Lower leg skin (tissue), 3 donors: Measurements from ENCODE around the gene PTPRN2.

Source experiments
- POLR2A ChIP-seq, 2 donors: fragments of 450-650 bp; IDR thresholded peaks; one replicate each; pipeline ENCODE4 v1.6.1; 2016 to 2017; ENCODE audit warnings: antibody characterized with exemption in 2 of 2, mild to moderate bottlenecking in 1 of 2, moderate library complexity in 1 of 2
- TF ChIP-seq, protein P1 (sequence below), 3 donors: fragments of 450-650 bp; IDR thresholded peaks; one replicate each; pipeline ENCODE4 v1.5.1; 2016; ENCODE audit warnings: antibody characterized with exemption in 3 of 3, mild to moderate bottlenecking in 3 of 3, moderate library complexity in 2 of 3

DNA sequence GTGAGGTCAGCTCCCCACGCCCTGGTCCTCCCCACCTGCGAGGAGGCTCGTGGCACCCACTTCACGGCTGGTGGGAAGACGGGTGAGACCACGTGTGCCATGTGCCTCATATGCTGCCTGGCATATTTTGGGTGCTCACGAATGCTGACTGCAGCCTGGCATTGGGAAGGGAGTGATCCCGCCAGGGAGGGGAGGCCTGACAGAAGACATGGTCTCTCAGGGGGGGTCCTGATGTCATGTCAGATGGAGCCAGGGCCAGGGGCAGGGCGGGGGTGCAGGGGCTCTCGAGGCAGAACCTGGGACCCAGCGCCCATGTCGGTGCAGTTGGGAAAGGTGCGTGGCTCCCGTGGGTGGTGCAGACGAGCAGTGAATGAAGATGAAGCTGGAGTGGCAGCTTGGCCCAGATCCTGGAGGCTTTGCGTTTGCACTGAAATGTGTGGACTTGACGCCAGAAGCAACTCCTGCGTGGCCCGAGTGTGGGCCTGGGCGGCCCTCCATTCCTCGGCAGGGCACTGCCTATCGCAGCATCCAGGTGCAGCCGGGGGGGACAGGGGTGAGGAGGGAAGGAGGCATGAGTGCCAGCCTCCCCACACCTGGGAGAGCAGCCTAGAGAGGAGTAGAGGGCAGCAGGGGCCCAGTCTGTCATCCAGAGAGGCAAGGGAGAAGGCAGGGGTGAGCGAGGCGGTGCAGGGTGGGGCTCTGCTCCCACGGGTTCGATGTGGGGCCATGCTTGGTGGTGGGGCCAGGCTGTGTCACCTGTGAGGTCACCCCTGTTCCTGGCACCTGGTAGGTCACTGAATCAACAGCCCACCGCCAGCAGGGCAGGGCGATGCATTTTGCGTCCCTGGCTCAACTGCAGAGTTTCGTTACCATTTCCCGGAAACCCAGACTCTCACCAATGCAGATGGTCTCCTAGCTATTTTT lies 865.2 kb downstream of the PTPRN2 start:
- TF ChIP-seq, protein P1, sequence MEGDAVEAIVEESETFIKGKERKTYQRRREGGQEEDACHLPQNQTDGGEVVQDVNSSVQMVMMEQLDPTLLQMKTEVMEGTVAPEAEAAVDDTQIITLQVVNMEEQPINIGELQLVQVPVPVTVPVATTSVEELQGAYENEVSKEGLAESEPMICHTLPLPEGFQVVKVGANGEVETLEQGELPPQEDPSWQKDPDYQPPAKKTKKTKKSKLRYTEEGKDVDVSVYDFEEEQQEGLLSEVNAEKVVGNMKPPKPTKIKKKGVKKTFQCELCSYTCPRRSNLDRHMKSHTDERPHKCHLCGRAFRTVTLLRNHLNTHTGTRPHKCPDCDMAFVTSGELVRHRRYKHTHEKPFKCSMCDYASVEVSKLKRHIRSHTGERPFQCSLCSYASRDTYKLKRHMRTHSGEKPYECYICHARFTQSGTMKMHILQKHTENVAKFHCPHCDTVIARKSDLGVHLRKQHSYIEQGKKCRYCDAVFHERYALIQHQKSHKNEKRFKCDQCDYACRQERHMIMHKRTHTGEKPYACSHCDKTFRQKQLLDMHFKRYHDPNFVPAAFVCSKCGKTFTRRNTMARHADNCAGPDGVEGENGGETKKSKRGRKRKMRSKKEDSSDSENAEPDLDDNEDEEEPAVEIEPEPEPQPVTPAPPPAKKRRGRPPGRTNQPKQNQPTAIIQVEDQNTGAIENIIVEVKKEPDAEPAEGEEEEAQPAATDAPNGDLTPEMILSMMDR (IDR thresholded peaks at IDR 0.05), result no peak
- TF ChIP-seq POLR2A (IDR thresholded peaks at IDR 0.05), result no peak
